ENCODE measurements around the gene DNAJC21. TPM values are rescaled to one million over a fixed set of nuclear protein-coding genes. Genes with fewer than 3 reads are reported as not detected.
"Not testable (repeated sequence)": the region's sequence is repeated elsewhere in the genome, so short reads cannot be mapped to it uniquely, and the experiment has no call there.

Gene DNAJC21
- polyA plus RNA-seq, 12 donors = 46.1 to 121 (median 49.3) TPM

DNA sequence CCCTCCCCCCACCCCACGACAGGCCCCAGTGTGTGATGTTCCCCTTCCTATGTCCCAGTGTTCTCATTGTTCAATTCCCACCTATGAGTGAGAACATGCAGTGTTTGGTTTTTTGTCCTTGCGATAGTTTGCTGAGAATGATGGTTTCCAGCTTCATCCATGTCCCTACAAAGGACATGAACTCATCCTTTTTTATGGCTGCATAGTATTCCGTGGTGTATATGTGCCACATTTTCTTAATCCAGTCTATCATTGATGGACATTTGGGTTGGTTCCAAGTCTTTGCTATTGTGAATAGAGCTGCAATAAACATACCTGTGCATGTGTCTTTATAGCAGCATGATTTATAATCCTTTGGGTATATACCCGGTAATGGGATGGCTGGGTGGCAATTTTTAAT lies 42.3 kb downstream of the DNAJC21 start:
- DNase-seq = not testable (repeated sequence)

DNA sequence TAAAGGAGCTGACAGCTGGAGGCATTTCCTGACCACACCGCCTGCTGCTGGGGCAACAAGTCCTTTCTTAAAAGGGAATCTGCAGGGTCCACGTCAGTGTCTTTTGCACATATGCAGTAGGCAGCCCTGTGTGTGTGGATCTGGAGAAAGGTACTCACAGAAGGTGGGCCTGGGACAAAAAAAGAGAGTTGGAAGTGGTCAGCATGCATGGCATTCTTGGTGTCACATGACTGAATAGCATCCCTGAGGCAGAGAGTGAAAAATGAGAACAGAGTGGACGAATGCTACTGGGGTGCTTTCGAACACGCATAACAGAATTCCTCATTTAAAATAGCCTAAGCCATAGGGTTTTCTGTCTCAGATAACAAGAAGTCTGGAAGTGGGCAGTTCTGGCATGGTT lies 47.0 kb downstream of the DNAJC21 start:
- DNase-seq = no peak

DNA sequence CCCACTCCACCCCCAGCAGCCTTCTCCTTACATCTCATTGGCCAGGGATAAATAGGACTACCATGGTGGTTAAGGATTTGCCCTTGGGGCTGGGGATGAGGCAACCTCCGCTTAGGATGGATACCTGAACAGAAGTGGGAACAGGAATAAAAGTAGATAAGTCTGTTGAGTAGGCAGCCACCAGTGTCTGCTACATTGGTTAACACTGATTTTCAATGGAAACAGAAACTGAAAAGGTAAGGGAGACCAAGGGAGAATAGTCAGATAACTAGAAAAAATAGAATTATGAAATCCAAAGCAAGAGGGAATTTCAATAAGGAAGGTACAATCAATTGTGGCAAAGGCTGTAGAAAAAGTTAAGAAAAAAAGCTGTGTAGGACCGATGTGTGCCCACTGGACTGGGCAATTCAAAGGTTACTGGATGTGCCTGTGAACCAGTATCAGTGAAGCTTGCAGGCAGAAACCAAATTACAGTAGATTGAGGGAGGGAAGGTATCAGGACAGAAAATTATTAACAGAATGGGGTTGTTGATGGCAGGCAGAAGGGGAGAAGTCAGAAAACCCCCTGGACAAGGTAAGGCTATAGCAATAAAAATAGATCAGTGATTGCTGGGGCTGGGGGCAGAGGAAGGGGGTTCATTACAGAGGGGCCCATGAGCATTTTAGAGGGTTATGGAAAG lies 48.7 kb downstream of the DNAJC21 start:
- DNase-seq = no peak

GRCh38 chr5:34978681-34979080 lies 49.3 kb downstream of the DNAJC21 start:
- DNase-seq = no peak

- DNase-seq = no peak
These were observed 53.5 kb downstream of the DNAJC21 start for GRCh38 chr5:34982823-34983222.

DNA sequence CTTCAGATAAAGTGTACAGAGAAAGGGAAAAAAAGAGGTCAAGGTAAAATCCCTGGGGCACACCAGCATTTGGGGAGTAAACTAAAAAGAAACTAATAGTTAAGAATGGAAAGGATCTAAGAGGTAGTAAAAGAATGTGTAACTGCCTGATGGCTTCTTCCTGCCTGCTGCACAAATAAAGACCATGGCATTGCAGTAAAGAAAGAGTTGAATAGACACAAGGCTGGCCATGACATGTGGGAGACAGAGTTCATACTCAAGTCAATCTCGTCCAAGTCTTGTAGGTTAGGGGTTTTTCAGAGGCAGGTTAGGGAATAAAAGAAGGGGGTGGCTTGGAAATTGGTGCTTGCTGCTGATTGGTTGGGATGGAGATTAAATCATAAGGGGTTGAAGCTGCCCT lies 57.6 kb downstream of the DNAJC21 start:
- DNase-seq = no peak

DNA sequence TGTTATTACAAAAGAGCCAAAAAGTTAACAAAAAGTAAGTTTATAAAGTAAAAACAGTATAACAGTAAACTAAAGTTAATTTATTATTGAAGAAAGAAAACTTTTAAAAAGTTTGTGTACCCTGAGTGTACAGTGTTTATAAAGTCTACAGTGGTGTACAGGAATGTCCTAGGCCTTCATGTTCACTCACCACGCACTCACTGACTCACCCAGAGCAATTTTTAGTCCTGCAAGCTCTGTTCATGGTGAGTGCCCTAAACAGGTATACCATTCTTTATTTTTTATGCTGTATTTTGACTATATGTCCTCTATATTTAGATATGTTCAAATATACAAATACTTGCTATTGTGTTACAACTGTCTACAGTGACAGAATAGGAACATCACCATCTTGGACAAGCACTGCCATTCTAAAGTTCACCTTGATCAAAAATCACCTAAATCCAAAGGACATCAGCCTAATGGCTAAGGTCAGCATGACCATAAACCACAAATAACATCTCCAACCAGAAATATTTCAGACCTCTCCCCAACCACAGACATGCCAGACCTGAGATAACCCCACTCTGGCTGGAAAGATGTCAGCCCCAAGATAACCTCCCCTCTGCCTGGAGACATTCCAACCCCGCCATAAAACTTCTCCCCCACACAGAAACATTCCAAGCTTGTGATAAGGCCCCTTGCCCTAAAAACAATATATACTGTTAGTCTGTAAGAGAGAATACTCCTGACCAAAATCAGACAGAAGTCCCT lies 62.3 kb downstream of the DNAJC21 start:
- no peak for DNase-seq

- DNase-seq = no peak
These were observed 64.6 kb downstream of the DNAJC21 start for GRCh38 chr5:34993951-34994350.

- DNase-seq = no peak
These were observed 66.9 kb downstream of the DNAJC21 start for GRCh38 chr5:34996261-34996660.

- DNase-seq = peak; percentile 22
These were observed 68.9 kb downstream of the DNAJC21 start for GRCh38 chr5:34998058-34998789.

GRCh38 chr5:35001842-35002241 lies 72.5 kb downstream of the DNAJC21 start:
- DNase-seq = no peak

- no peak for DNase-seq
These were observed 73.1 kb downstream of the DNAJC21 start for GRCh38 chr5:35002459-35002858.

DNA sequence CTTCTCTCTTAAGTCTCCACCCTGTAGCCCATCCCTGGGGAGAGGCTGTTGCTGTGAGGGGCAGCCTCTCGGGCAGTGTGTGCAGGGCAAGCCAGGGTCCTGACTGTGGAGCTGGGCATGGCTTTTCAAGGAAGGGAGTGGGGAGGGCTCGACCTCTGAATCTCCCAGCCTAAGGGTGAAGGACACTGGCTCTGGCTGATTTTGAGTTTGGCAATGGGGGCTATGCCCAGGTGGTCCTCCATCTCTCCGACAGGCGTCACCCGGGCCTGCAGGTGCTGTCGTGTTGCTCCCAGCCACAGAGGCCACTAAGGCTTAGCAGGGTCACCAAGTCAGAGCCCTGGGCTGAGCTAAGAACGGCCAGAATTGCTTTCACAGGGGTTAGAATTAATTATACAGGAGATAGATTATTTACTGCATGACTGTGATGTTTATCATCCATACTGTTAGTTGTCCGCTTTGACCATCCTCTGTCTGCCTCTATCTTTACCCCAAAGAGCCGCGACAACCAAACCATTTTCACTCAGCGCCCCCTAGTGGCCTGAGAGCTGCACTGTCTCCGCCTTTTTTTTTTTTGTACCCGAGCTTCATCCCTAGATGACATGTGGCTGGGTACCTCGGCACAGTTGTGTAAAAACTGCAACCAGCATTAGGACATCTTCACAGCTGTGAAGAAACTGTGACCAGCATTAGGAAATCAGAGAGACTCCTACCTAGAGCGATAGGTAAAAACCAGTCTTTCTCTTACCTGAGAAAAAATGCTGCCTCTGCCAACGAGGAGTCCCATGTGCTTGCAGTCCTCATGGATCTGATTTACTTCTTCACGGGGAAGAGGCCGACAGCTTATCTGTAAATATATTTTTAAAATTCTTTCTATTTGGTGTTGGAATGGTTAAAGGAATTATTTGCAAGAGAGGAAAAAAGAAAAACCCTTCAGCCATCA lies 73.9 kb downstream of the DNAJC21 start:
- DNase-seq = peak; percentile 40

GRCh38 chr5:35004200-35004599 lies 74.8 kb downstream of the DNAJC21 start:
- DNase-seq = peak; percentile 4

DNA sequence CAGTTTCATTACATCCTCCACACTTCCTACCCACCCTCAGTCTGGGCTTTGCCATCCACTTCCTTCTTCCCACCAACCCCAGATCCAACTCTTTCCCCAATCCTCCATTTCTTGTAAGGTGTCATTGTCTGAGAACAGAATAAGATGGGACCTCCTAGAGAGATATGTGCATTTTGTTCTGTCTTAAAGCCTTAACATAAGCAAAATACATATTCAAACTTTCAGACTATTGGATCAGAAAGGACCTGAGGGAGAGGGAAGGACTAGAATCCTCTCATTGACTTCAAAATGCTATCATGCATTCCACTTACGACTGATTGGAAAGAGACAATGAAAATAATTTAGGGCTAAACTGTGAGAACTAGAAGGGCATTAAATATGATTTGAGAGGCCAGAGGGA lies 75.4 kb downstream of the DNAJC21 start:
- DNase-seq = no peak

Other genes starting within 250 kb of the DNAJC21 start
- gene TTC23L, start 90.4 kb upstream of the DNAJC21 start, polyA plus RNA-seq (ENCODE audit: insufficient read length in 12 of 12) = 1 to 10 TPM in 1 of 12 donors, under 1 TPM in 9, not detected in 2; 0.13 to 1.9 (median 0.24) TPM
- 10 to 100 TPM in 11 of 12 donors, not detected in 1; 19.5 to 33.8 (median 26.4) TPM for gene RAD1, start 14.1 kb upstream of the DNAJC21 start, polyA plus RNA-seq (ENCODE audit: insufficient read length in 12 of 12)
- 10 to 100 TPM in 11 of 12 donors, not detected in 1; 25.9 to 50.6 (median 37.6) TPM for gene BRIX1, start 13.8 kb upstream of the DNAJC21 start, polyA plus RNA-seq (ENCODE audit: insufficient read length in 12 of 12)
- gene AGXT2, start 118.4 kb downstream of the DNAJC21 start, polyA plus RNA-seq (ENCODE audit: insufficient read length in 12 of 12) = under 1 TPM in 3 of 12 donors, not detected in 9; 0.11 to 0.32 (median 0.13) TPM

Data from muscle of arm (tissue), 12 donors.